HTR-8/SVneo (cell line): ENCODE measurements around the gene MBD4.
"Not testable (repeated sequence)": the region's sequence is repeated elsewhere in the genome, so short reads cannot be mapped to it uniquely, and the experiment has no call there.

Experiments used
- DNase-seq: peaks from one replicate; pipeline ENCODE4 v3.0.0; 2011; ENCODE audit warnings: low spot score, mixed read lengths; ENCODE audit not compliant: insufficient read length
- FAIRE-seq: peaks from 2 replicates; lab custom pipeline; 2011; peaks lifted over from hg19 to GRCh38; lab: Jason Lieb, UNC

MBD4 gene

GRCh38 chr3:129413687-129414506 lies 25.9 kb downstream of the MBD4 start:
- no peak for DNase-seq
- FAIRE-seq: no peak

GRCh38 chr3:129413238-129413637 lies 26.5 kb downstream of the MBD4 start:
- not testable (repeated sequence) for DNase-seq, FAIRE-seq

- FAIRE-seq (no peak), DNase-seq (no peak)
Observed at GRCh38 chr3:129412542-129413198, 27.1 kb downstream of the MBD4 start.

GRCh38 chr3:129410971-129411370 lies 28.8 kb downstream of the MBD4 start:
- FAIRE-seq: no peak

GRCh38 chr3:129409541-129409940 lies 30.2 kb downstream of the MBD4 start:
- DNase-seq (no peak), FAIRE-seq (no peak)

More at GRCh38 chr3:129410971-129411370, 28.8 kb downstream of the MBD4 start:
- DNase-seq: no peak

GRCh38 chr3:129404610-129405009 lies 35.1 kb downstream of the MBD4 start:
- FAIRE-seq: no peak
- DNase-seq: no peak

GRCh38 chr3:129404130-129404529 lies 35.6 kb downstream of the MBD4 start:
- DNase-seq (no peak), FAIRE-seq (no peak)

GRCh38 chr3:129403450-129403849 lies 36.3 kb downstream of the MBD4 start:
- no peak for FAIRE-seq
- no peak for DNase-seq

- no peak for FAIRE-seq
Observed at GRCh38 chr3:129402616-129403015, 37.1 kb downstream of the MBD4 start.

GRCh38 chr3:129402210-129402609 lies 37.5 kb downstream of the MBD4 start:
- DNase-seq: no peak

More at GRCh38 chr3:129402616-129403015, 37.1 kb downstream of the MBD4 start:
- no peak for DNase-seq

GRCh38 chr3:129399895-129400357 lies 39.8 kb downstream of the MBD4 start:
- FAIRE-seq (no peak), DNase-seq (no peak)

More at GRCh38 chr3:129402210-129402609, 37.5 kb downstream of the MBD4 start:
- no peak for FAIRE-seq

- FAIRE-seq (peak; percentile 64), DNase-seq (peak; percentile 89)
Observed at GRCh38 chr3:129399145-129399894, 40.4 kb downstream of the MBD4 start.

- no peak for FAIRE-seq
- DNase-seq: no peak
Observed at GRCh38 chr3:129398803-129399144, 41.0 kb downstream of the MBD4 start.

GRCh38 chr3:129393760-129394564 lies 45.8 kb downstream of the MBD4 start:
- not testable (repeated sequence) for DNase-seq, FAIRE-seq

- FAIRE-seq: no peak
Observed at GRCh38 chr3:129393271-129393670, 46.5 kb downstream of the MBD4 start.

GRCh38 chr3:129392106-129392887 lies 47.5 kb downstream of the MBD4 start:
- DNase-seq: not testable (repeated sequence)
- FAIRE-seq: peak; percentile 59

More at GRCh38 chr3:129393271-129393670, 46.5 kb downstream of the MBD4 start:
- no peak for DNase-seq

- not testable (repeated sequence) for DNase-seq, FAIRE-seq
Observed at GRCh38 chr3:129391583-129391982, 48.2 kb downstream of the MBD4 start.

- FAIRE-seq (no peak), DNase-seq (no peak)
Observed at GRCh38 chr3:129389572-129389937, 50.2 kb downstream of the MBD4 start.
